COLO829 (cell line): ENCODE data around the gene GPR183.

Experiments used
- DNase-seq: peaks from one replicate; pipeline ENCODE4 v3.0.0; 2012; ENCODE audit warnings: low spot score

The GPR183 gene

DNA sequence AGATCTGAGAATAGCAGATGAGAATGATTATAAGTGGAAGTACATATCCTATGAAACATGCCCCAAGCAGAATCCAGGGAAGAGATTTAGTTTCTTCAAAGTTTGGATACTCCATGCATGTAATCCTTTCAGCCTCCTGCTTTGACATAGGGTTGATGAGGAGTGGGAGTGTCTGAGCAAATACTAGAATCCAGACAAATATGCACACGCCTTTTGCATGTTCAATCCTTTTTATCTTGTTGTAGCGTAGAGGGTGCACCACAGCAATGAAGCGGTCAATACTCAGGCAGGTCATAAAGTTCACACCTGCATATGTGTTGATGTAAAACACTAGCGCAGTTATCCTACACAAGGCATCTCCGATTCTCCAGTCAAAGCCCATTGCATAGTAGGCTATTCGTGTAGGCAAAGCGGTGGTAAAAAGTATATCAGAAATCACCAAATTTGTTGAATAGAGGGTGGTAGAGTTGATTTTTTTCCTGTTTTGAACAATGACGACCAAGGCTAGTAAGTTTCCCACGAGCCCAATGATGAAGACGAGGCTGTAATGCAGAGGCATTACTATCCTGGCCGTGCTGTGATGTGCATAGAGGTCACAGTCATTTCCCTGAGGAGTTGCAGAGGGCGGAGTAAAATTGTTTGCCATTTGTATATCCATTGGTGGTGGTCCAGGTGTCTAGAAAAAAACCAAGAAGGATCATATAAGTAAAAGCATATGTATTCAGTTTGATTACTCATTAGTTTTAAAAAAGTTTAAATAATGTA, 11.5 kb downstream of the GPR183 start:
- no peak for DNase-seq

DNA sequence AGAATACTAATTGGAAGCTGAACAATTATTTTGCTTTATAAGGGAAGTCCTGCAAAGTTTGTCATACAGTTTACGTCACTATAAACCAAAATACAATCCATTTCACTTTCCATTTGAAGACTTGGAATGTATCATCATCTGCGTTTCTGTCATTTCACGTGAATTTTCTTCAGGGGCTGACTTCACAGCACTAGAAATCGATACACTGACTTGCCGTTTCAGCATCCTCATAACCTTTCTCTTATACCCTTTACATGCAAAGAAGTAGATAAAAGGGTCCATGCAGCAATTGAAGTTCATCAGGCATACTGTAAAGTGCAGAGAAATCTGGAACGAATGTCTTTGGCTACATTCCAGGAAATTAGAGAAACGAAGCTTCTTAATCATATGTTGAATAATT, 12.2 kb downstream of the GPR183 start:
- DNase-seq = no peak

DNA sequence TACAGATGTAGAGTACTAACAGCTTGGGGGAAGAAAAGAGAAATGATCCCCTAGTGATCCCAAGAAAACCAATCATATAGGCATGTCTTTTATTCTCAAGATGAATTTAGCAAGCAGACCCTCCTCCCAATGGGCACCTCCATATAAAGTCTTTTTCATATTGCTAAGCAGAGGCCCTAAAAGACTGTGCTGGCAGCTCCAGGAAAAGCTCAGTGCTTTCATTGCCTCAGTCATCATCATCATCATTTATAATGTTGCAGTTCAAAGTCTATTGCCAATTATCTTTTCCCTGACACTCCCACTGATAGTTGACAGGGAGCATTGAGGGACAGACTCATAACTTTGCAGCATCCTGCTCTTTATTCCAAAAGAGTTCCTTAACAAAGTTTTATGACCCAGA, 13.0 kb downstream of the GPR183 start:
- DNase-seq = no peak

DNA sequence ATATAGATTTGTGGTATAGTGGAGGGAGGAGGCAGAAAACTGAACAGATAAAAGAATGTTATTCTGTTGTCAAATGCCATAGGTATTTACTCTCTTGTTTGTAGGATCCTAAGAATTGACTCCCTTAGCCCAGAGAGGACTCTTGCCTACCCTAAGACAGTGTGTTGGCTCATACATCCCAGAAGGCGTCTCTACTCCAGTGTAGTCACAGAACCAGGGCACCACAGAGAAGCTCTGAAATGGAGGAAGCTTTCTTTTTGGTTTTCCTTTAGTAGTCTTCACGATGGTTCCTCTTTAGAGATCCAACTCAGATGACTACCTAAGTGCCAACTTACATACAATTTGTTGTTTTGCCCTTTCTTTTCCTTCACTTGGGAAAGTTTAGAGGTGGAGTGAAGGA, 14.0 kb downstream of the GPR183 start:
- no peak for DNase-seq

DNA sequence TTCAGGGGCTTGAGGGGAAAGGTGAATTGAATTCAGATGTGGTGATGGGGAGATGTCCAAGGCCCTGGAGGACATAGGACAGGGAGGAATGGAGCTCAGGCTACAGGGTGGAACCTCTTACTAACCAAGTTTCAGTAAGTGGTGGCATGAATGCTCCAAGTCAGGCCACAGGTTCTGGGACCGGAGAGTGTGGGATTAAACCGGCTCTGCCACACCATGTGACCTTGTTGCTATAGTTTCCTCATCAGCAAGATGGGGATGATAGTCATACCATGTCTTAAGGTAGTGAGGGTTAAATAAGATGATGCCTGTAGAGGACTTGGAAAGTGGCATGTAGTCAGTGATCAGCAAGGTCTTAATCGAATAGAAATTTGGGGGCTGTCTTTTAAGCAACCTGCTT, 16.3 kb downstream of the GPR183 start:
- DNase-seq = no peak

DNA sequence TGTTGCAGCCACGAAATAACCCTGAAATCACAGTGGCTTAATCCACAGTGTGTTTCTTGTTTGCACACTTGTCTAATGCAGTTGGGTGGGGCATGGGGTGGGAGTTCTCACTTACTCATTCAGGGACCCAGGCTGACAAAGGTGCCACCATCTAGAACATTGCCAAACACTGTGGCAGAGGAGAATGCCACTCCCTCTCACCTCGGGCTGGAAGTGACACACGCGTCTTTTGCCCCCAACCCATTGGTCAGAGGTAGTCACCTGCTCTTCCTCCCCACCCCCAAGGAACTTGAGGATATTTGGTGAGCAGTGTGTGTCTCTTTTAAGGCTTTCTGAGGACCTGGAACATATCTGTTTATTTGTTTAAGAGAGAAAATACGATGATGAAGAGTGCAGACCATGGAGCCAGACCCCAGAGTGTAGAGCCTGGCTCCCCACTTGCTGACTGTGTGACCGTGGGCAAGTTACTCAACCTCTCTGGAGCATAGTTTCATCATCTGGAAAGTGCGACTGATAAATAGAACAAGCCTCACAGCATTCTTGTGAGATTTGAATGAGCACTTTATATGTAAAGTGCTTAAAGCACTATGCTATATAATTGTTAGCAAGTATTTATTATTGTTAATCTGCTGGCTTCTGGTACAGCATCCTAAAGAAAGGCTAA, 17.4 kb downstream of the GPR183 start:
- DNase-seq = no peak

DNA sequence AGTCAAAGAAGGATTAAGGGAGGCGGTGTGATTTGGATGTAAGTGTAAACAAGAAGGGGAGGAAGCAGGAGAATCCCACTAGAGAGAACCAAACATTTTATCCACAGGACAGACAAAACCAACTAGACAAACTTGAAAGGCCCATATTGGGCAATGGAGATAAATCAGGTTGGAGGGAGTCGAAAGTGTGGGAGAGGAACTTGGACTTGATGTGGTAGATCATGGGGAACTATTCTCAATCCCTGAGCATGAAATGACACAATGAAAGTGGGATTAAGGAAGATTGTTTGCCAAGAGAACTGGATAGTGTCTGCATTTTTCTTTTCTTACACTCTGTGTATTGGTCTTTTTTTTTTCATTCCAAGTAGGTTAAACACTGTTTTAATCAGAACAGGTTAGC, 17.9 kb downstream of the GPR183 start:
- DNase-seq = no peak

DNA sequence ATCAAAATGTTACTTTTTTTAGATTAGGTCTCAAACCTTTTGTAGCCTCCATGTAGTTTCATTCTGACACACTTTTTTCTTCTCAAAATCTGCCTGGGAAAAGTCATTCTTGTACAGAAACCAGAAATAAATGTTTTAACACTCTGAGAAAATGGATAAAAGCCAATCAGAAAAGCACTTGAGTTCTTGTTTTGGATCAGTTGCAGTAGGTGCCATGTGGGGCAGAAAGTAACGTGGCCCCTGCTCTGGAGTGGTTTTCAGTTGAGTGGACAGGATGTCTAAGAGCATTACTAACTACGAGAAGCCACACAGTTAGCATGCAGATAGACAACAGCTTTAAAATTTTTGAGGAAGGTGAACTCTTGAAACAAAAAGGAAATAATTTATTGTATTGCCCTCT, 19.1 kb downstream of the GPR183 start:
- DNase-seq = no peak

DNA sequence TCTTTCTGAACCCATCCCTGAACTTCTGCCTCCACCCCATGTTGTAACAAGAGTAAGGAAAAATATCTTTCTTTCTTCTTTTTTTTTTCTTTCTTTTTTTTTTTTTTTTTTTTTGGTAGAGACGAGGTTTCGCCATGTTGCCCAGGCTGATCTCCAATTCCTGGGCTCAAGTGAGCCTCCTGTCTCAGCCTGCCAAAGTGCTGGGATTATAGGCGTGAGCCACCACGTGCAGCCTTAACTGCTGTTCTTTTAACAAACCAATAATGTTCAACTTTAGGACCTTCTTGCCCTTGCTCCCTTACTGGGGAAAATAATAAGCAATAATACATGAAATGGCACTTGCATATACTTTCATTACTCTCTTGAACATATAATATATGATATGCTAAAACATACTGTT, 19.6 kb downstream of the GPR183 start:
- DNase-seq = no peak

DNA sequence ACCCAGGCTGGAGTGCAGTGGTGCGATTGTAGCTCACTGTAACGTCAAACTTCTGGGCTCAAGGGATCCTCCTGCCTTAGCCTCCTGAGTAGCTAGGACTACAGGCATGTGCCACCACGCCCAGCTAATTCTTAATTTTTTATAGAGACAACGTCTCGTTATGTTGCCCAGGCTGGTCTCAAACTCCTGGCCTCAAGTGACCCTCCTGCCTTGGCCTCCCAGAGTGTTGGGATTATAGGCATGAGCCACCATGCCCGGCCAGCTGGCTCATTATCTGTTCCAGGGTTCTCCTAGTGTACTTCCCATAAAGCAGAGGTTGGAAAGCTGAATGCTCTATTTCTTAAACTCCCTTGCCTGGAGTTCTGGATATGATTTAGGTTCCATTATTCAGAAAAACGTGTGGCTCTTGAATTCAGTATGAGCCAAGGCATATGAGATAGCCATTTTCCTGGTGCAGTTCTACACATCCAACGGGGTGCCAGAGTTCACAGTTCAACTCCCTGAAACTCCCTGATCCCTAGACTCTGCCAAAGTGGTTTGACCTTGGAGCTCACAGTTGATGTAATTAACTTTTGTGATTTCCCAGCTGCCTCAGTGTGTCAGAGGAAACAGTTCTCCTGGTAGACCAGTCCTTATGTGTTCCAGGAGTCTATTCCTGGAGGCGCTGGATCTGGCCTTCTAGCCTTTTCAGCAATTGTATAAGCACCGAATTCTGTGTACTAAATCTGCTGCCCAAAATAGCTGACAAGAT, 21.6 kb downstream of the GPR183 start:
- no peak for DNase-seq

DNA sequence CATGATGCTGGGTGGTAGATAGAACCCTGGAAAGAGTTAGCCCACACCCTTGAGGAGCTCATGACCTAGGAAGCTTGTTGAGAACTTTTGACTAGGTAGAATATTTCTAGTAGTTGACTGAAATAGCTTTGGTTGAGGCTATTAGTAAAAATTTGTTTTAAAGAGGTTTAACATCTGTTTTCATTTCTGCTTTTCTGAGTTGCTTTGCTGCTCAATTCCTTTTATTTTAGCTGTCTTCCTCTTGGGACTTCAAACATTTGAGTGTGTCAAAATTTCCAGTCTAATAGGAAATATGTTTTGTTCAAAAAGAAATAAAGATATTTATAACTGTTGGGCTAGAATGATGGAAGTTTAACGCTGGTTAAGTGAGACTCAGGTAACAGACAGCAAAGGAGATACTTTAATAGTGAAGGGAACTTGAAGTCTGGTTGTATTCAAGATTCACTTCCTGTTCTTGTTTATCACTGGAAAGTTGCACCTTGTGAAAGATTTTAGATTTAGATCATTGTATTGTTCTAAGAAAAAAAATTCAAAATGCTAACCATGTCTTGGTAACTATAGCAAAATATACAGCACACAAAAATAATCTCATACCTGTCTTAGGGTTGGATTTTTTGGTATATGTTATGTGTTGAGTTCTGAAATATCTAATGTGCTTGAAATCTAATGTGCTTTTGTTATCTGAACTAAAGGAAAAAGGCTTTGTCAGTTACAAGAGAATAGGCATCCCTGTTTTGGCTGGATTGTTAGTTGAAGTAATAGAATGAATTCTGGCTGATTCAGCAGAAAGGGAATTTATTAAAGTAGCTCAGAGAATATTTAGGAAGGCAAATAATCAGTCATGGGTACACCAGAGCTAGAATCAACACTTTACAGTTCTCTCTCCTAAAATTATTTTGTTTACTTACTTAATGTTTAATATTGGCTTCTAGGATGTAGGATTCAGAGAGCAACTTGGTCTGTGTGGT, 24.7 kb downstream of the GPR183 start:
- no peak for DNase-seq

DNA sequence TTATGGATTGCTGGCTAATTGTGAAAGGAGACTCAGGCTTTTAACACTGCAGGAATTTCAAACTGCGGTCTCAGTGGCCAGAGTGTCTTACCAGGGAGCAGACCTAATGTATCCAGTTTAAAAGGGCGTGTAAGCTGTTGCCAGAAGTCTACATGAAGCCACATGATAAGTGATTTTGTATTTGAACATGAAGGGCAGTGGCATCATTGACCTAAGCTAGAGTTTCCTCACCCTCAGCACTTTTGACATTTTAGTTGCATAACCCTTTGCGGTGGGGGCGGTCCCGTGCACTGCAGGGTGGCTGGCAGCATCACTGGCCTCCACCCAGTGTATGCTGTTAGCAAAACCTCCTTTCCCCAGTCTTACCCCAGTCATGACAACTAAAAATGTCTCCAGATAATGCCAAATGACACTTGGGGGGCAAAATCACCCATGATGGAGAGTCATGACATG, 25.4 kb downstream of the GPR183 start:
- DNase-seq = no peak

DNA sequence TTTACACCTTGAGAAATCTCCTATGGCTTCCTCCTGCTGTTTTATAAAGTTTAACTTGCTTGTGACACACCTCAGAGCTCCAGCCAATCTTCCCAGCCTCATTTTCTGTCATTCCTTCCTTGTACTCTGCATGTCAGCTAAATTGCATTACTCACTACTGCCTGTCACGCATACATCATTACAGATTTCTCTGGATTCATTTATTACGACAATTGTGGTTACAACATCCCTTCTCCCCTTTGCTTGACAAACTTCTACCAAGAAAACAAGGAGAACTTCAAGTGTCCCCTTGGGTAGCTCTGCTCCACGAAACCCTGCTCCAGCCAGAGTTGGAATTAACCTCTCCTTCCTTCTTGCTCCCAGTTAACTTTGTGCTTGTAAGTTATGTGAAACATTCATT, 27.0 kb downstream of the GPR183 start:
- DNase-seq = no peak

DNA sequence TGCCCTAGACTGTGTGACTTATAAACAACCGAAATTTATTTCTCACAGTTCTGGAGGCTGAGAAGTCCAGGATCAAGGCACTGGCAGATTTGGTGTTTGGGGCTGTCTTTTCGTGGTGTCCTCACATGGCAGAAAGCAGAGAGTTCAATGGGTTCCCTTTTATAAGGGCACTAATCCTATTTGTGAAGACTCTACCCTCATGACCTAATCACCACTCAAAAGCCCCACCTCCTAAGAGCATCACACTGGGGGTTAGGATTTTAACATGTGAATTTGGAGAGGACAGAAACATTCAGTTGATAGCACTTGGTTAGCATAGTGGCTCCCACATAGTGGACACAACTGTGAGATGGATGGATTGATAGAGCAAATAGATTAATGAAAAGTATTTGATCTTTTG, 27.6 kb downstream of the GPR183 start:
- DNase-seq = no peak

DNA sequence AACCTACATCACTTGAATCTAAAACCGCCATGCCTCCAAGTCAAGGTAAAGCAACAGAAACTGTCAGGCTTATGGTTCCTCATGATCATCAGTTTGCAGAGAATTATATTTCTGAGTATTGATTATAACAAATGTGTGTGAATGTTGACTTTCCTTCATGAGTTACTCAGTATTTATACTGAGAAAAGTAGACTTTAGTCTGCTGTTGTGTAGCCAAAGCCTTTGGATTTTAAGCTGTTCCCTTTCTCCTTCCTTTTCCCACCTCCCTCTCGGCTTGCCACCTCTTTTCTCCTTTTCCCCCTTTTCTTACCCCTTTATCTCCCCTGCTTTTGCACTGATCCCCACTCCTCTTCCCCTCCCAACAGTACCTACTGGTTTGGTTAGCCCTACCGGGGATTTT, 28.4 kb downstream of the GPR183 start:
- no peak for DNase-seq

DNA sequence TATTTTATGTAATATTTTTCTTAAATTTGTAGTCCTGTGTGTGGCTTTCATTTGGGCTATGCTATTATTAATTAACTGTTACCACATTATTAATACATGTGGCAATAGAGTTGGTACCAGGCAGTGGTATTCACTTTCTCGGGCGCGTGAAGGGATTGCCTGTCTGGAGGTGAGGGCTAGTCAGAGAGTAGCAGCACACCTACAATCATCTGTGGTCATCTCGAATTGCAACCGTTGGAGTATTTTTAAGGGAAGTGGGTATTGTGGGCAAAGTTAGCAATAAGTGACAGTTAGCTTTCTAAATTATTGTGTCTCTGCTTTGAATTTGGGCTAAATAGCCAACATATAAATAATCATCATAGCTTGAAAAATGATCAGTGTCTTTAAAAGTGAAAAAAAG, 29.0 kb downstream of the GPR183 start:
- DNase-seq = no peak

DNA sequence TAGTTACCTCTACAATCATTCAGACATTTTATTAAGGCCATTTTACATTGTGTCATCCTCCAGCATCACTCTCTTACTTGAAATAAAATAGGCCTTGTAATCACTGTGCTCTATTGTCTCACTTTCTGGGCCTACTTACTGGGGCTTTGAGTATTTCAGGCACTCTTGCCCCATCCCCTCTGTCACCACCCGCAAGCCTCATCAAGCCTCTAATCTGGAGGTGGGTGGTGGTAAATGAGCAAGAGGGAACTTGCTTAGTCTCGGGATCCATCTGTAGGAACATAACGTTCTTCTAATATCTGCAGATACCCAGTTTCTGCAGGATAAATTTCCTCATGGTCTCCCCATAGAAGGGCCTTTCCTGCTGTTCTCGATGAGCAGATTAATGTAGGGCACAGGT, 29.6 kb downstream of the GPR183 start:
- DNase-seq = no peak

DNA sequence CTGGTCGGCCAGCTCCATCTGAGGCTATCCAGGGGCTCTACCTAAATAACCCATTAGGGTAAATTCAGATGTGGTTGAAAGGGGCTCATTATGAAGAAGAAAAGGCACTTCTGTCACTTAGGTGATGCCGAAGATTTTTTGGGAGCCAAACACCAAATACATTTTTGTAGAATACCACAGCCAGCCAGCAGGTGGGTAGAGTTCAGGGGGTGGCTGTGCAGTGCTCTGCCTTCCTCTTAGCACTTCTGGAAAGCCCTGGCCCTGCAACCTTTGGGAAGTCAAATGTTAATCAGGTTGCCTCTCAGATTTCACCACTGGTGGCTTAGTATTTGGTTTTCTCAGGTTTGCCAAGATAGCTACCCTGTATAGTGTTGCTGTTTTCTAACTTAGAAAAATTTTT, 30.5 kb downstream of the GPR183 start:
- DNase-seq = no peak

DNA sequence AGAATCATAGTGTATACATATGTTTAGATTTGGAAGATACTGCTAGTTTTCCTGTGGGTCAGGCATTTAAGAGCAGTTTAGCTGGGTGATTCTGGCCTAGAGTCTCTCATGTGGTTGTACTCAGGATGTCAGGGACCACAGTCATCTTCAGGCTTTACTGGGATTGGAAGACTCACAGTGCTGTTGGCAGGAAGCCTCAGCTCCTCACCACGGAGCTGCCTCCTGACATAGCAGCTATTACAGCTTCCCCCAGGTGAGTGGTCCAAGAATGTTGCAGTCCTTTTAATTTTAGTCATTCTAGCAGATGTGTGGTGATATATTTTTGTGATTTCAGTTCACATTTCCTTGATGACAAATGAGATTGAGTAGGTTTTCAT, 32.1 kb downstream of the GPR183 start:
- DNase-seq = no peak

DNA sequence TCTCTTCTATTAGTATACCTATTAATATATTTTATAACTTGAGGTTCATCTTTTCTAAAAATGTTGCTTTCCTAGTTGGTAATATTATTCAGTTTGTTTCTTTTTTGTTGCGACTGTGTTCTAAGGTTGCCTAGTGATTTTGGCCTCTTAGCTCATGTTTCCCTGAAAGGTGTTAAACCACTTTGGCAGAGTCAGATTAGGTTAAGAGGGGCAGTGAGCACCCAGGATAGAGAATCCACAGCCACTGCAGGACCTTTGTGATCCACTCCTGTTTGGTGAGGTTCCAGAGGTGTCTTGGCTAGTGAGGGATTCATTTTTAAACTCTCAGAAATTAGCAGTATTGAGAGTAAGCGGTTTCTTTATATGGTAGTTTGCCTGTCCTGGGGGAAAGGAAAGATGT, 34.1 kb downstream of the GPR183 start:
- no peak for DNase-seq

DNA sequence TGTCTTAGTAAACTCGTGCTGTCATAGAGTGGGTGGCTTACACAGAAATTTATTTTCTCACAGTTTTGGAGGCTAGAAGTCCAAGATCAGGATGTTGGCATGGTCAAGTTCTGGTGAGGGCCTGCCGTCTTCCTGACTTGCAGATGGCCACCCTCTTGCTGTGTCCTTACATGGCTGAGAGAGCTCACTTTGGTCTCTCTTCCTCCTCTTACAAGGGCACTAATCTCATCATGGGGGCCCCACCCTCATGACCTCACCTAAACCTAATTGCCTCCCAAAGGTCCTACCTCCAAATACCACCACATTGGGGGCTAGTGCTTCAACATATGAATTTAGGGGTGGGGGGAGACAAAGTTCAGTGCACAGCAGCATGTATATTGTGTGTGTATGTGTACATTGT, 34.7 kb downstream of the GPR183 start:
- no peak for DNase-seq

DNA sequence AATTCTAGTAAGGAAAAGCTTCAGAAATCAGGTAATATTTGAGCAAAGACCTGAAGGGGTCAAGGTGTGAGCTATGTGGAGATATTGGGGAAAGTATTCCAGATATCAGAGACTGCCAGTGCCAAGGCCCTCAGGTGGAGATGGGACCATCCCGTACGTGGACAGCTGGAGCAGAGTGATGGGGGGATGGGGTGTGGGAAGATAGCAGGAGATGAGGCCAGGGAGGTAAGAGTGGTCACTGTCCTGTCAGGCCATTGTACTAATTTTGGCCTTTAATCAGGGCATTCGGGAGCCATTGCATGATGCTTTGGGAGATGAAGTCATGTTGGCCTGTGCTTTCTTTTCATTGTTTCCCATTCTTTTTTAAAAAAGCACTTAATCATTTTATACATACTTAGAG, 36.0 kb downstream of the GPR183 start:
- DNase-seq = no peak
